A549 treated with RU486 at 1 μM for 4 hours (cell line): Measurements from ENCODE around the gene TAS2R1. TPM values are rescaled to one million over a fixed set of nuclear protein-coding genes. Genes with fewer than 3 reads are reported as not detected.

ENCODE experiments used
- total RNA-seq: library from RNA; stranded (reverse); fragments of 200-300 nt; extraction: Qiagen RNA extraction; gene quantifications from 5 replicates; pipeline ENCODE4 v1.2.3, GENCODE V29; 2022; ENCODE audit warnings: low read depth

TAS2R1 gene
- total RNA-seq = not detected in 5 replicates

GRCh38 chr5:9630251-9630650 is at the start of gene TAS2R1:
TAS2R1 (minus strand) TSS chr5:9630351; CDS start chr5:9630032, 319 bp downstream.

Other genes with a start within 250 kb of the TAS2R1 start
- gene SEMA5A, start 84.3 kb downstream of the TAS2R1 start, total RNA-seq = not detected in 5 replicates